GM23338 (cell line): ENCODE data around the gene PTPRN2.

ENCODE experiments used
- CREB1 ChIP-seq: fragments of 250-450 bp; sonication (Bioruptor Pico); IDR thresholded peaks from 2 replicates; pipeline ENCODE4 v1.5.0; 2020; ENCODE audit warnings: low read depth, mild to moderate bottlenecking, moderate library complexity
- EZH2 ChIP-seq: fragments of 200-600 bp; sonication (generic); IDR thresholded peaks from one replicate; pipeline ENCODE4 v1.8.0; 2017; ENCODE audit warnings: antibody characterized with exemption, mild to moderate bottlenecking, low read depth; ENCODE audit not compliant: unreplicated experiment
- POLR2AphosphoS5 ChIP-seq: IDR thresholded peaks from 2 replicates; pipeline ENCODE4 v1.6.1; 2016; ENCODE audit warnings: antibody characterized with exemption, low read depth
- REST ChIP-seq: IDR thresholded peaks from one replicate; pipeline ENCODE4 v1.6.1; 2018; ENCODE audit warnings: antibody characterized with exemption; ENCODE audit not compliant: unreplicated experiment
- ZNF114 ChIP-seq: fragments of 250-450 bp; sonication (Bioruptor Pico); IDR thresholded peaks from 2 replicates; pipeline ENCODE4 v1.5.0; 2020; ENCODE audit warnings: mild to moderate bottlenecking, moderate library complexity
- ZNF331 ChIP-seq: fragments of 250-450 bp; sonication (Bioruptor Pico); IDR thresholded peaks from 2 replicates; pipeline ENCODE4 v1.5.0; 2020; ENCODE audit warnings: low read depth, mild to moderate bottlenecking, moderate library complexity
- TF ChIP-seq, protein P1 (sequence below), 2 experiments: fragments of 200-600 bp in 1 of 2; sonication (generic) in 1 of 2; conservative IDR thresholded peaks; 2 replicates each; pipeline versions ENCODE4 v1.5.1 to v1.6.1; 2016 to 2017; ENCODE audit warnings: antibody characterized with exemption in 2 of 2, low read depth in 2 of 2, mild to moderate bottlenecking in 2 of 2, moderate library complexity in 1 of 2

DNA sequence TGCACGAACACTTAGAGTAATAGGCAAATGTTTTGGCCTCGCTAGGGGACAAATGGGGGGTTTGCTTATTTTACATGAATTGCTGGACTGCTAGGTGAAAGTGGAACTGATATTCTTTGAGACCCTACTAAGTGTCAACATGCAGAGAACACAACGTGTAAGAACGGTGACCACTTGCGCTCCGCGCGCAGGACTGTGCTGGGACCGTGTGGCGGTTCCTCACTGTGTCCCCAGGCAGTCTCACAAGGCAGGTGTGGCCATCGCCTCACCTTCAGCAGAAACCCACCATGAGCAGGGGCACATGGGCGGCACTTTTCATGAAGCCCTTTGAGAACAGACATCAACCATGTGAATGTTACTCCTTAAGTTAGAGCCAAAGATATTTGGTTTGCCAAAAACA lies 27.2 kb downstream of the PTPRN2 start:
- TF ChIP-seq, protein P1, sequence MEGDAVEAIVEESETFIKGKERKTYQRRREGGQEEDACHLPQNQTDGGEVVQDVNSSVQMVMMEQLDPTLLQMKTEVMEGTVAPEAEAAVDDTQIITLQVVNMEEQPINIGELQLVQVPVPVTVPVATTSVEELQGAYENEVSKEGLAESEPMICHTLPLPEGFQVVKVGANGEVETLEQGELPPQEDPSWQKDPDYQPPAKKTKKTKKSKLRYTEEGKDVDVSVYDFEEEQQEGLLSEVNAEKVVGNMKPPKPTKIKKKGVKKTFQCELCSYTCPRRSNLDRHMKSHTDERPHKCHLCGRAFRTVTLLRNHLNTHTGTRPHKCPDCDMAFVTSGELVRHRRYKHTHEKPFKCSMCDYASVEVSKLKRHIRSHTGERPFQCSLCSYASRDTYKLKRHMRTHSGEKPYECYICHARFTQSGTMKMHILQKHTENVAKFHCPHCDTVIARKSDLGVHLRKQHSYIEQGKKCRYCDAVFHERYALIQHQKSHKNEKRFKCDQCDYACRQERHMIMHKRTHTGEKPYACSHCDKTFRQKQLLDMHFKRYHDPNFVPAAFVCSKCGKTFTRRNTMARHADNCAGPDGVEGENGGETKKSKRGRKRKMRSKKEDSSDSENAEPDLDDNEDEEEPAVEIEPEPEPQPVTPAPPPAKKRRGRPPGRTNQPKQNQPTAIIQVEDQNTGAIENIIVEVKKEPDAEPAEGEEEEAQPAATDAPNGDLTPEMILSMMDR (conservative IDR thresholded peaks at IDR 0.05; ENCODE audit: low read depth in 2 of 2), result no peak
- TF ChIP-seq ZNF331 (no peak), POLR2AphosphoS5 (no peak), CREB1 (CRISPR knock-in tag) (no peak), REST (no peak), ZNF114 (CRISPR knock-in tag) (no peak), EZH2 (no peak)
